Fibroblast of gingiva (primary cell): ENCODE measurements around the gene SATL1.
A peak's percentile ranks its signal among the peaks of the same experiment; 100 is the strongest.
"Not testable (repeated sequence)": the region's sequence is repeated elsewhere in the genome, so short reads cannot be mapped to it uniquely, and the experiment has no call there.

Experiments
- DNase-seq: peaks from one replicate; pipeline ENCODE4 v3.0.0-alpha.2; 2011; ENCODE audit warnings: low read depth

SATL1 gene

GRCh38 chrX:85243761-85244449 is at the start of gene SATL1, which contains the start of gene ZNF711:
Gene SATL1, minus strand, starts transcription at chrX:85243779. Its CDS starts 134,811 bp downstream, at chrX:85108968.
Gene ZNF711, plus strand, starts transcription at chrX:85243991. Its CDS starts 3,582 bp downstream, at chrX:85247573.
- DNase-seq, result peak; percentile 0

- DNase-seq, result no peak
These were observed 45.6 kb upstream of the SATL1 start for GRCh38 chrX:85288992-85289723.

GRCh38 chrX:85285286-85285685 is 41.7 kb upstream of the SATL1 start:
- not testable (repeated sequence) for DNase-seq

GRCh38 chrX:85244450-85245211 is 1.1 kb upstream of the SATL1 start:
- DNase-seq, result no peak

GRCh38 chrX:85243155-85243554 is 424 bp downstream of the SATL1 start:
- no peak for DNase-seq

- DNase-seq, result no peak
These were observed 20.2 kb downstream of the SATL1 start for GRCh38 chrX:85223359-85223758.

- no peak for DNase-seq
These were observed 22.2 kb downstream of the SATL1 start for GRCh38 chrX:85221361-85221760.

GRCh38 chrX:85215946-85216345 is 27.6 kb downstream of the SATL1 start:
- DNase-seq, result no peak

GRCh38 chrX:85213792-85214530 is 29.6 kb downstream of the SATL1 start:
- no peak for DNase-seq

GRCh38 chrX:85203461-85203970 is 40.1 kb downstream of the SATL1 start:
- DNase-seq, result no peak

- DNase-seq, result no peak
These were observed 47.3 kb downstream of the SATL1 start for GRCh38 chrX:85196319-85196718.

- DNase-seq, result no peak
These were observed 83.9 kb downstream of the SATL1 start for GRCh38 chrX:85159644-85160043.

- no peak for DNase-seq
These were observed 102.6 kb downstream of the SATL1 start for GRCh38 chrX:85140964-85141363.

GRCh38 chrX:85139422-85139821 is 104.2 kb downstream of the SATL1 start:
- no peak for DNase-seq

- DNase-seq, result no peak
These were observed 107.2 kb downstream of the SATL1 start for GRCh38 chrX:85136409-85136808.

- DNase-seq, result no peak
These were observed 128.3 kb downstream of the SATL1 start for GRCh38 chrX:85115252-85115651.

GRCh38 chrX:85114776-85115175 is 128.8 kb downstream of the SATL1 start:
- no peak for DNase-seq

GRCh38 chrX:85114171-85114570 is 129.4 kb downstream of the SATL1 start:
- no peak for DNase-seq

- DNase-seq, result no peak
These were observed 129.8 kb downstream of the SATL1 start for GRCh38 chrX:85113746-85114145.

GRCh38 chrX:85112293-85112692 is 131.3 kb downstream of the SATL1 start:
- DNase-seq, result no peak

- no peak for DNase-seq
These were observed 132.2 kb downstream of the SATL1 start for GRCh38 chrX:85111347-85111746.

- DNase-seq, result no peak
These were observed 134.3 kb downstream of the SATL1 start for GRCh38 chrX:85109235-85109634.
